ENCODE data around the gene PSME2. TPM values are rescaled to one million over a fixed set of nuclear protein-coding genes. Genes with fewer than 3 reads are reported as not detected.
"Not testable (repeated sequence)": the region's sequence is repeated elsewhere in the genome, so short reads cannot be mapped to it uniquely, and the experiment has no call there.

PSME2 gene
- polyA plus RNA-seq, 3 donors: 237 to 593 (median 579) TPM

GRCh38 chr14:24108336-24108874, 38.0 kb downstream of the PSME2 start:
- H3K4me3 Mint-ChIP-seq: peak overlapping the region in 1 of 2 donors; percentile 68
- H3K4me1 Mint-ChIP-seq: peaks cover 12% of the 10 kb centered on the region
- no peak for DNase-seq
- no peaks in the 10 kb centered on the region for H3K9me3 ChIP-seq (replicated peaks in 1 of 2; ENCODE audit: control insufficient read depth in 1 of 2, insufficient read depth in 1 of 2, low read length in 2 of 2)
- H4K20me1 ChIP-seq (ENCODE audit: insufficient read depth, low read length): no peaks in the 10 kb centered on the region
- H3K79me2 ChIP-seq (ENCODE audit: insufficient read depth, low read length): no peaks in the 10 kb centered on the region
- peaks cover 8 to 19% of the 10 kb centered on the region in 2 donors for H3K36me3 ChIP-seq (replicated peaks in 1 of 2; ENCODE audit: control insufficient read depth in 1 of 2, insufficient read depth in 2 of 2, low read length in 2 of 2)
- H3K27me3 Mint-ChIP-seq (ENCODE audit: low read depth in 3 of 3): peaks cover 0 to 1% (median 0%) of the 10 kb centered on the region in 3 donors
- intact Hi-C loops (cut with micrococcal nuclease): loop anchor here (2.0 to 10.0 kb wide), 4 partner anchors 14 to 124 kb away; partner anchors contain the start of genes DHRS4L2 (in 1 of the 2) and PCK2 (in 1 of the 2)
- peaks cover 17 to 19% of the 10 kb centered on the region in 2 donors for H3K36me3 Mint-ChIP-seq
- H3K4me3 ChIP-seq (replicated peaks in 1 of 3; ENCODE audit: low read depth in 2 of 3, low read length in 3 of 3): no peak overlapping the region
- H3K27ac Mint-ChIP-seq: peak overlapping the region in 6 of 7 donors; percentile 47 to 87 (median 76)
- H3K9me3 Mint-ChIP-seq: peaks cover 0 to 4% (median 1%) of the 10 kb centered on the region in 7 donors
- no peak for TF ChIP-seq CTCF (IDR thresholded peaks at IDR 0.05)
- H3K9ac ChIP-seq (ENCODE audit: insufficient read depth, low read length, poor library complexity, severe bottlenecking): no peak overlapping the region
- H2AFZ ChIP-seq (ENCODE audit: insufficient read depth, low read depth, low read length, poor library complexity, severe bottlenecking): peak overlapping the region; percentile 67
- peaks cover 7 to 12% of the 10 kb centered on the region in 2 donors for H3K4me1 ChIP-seq (ENCODE audit: control insufficient read depth in 1 of 2, insufficient read depth in 2 of 2, low read length in 2 of 2)
- H3K4me2 ChIP-seq (replicated peaks; ENCODE audit: extremely low read depth, low read length, poor library complexity, severe bottlenecking): no peak overlapping the region
- H3K27ac ChIP-seq (ENCODE audit: low read depth in 1 of 2, low read length in 2 of 2): peak overlapping the region in 1 of 2 donors; percentile 54
- 100% methylated on average over 1 of the region's 5 CpGs for WGBS (ENCODE audit: insufficient coverage)
- H3K27me3 ChIP-seq (ENCODE audit: control insufficient read depth in 2 of 2, insufficient read depth in 2 of 2, low read length in 2 of 2): no peaks in the 10 kb centered on the region

DNA sequence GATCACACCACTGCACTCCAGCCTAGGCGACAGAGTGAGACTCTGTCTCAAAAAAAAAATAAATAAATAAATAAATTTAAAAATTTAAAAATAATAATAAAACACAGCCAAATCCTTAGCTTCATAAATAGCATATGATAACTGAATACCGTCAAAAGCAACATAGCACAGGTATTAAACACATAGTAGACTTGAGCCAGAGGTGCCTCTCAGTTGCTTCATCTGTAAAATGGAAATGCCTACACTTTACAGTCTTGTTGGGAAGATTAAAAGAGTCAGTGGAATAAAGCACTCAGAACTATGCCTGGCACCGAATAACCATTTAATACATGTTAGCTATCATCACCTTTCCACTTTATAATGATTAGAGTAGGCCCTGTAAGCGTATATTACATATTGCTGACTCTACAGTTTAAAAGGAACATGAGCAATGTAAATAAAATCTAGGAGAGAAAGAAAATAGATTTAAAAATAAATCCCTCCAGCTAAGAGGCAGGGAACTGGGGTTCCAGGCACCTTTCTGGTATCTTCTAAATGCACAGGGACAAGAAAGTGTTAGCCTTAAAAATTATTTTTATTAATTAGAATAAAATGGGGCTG, 39.6 kb downstream of the PSME2 start:
- Mint-ChIP-seq H3K4me1 (peaks cover 12% of the 10 kb centered on the region), H3K4me3 (no peak overlapping the region), H3K27ac (no peak overlapping the region), H3K9me3 (peaks cover 0 to 7% (median 2%) of the 10 kb centered on the region in 7 donors), H3K27me3 (ENCODE audit: low read depth in 3 of 3) (peaks cover 0 to 1% (median 0%) of the 10 kb centered on the region in 3 donors), H3K36me3 (peaks cover 30 to 32% of the 10 kb centered on the region in 2 donors)
- no CpG with 5 or more reads among the region's 4 CpGs for WGBS (ENCODE audit: insufficient coverage)
- intact Hi-C loops (cut with micrococcal nuclease): loop anchor here (5.0 to 10.0 kb wide), 3 partner anchors 49 to 122 kb away; partner anchors contain the start of gene DHRS4L2 (in 1 of the 2)
- DNase-seq: no peak
- no peak overlapping the region for H3K9ac ChIP-seq (ENCODE audit: insufficient read depth, low read length, poor library complexity, severe bottlenecking)
- no peak overlapping the region for H3K27ac ChIP-seq (ENCODE audit: low read depth in 1 of 2, low read length in 2 of 2)
- no peak overlapping the region for H3K4me2 ChIP-seq (replicated peaks; ENCODE audit: extremely low read depth, low read length, poor library complexity, severe bottlenecking)
- no peak overlapping the region for H2AFZ ChIP-seq (ENCODE audit: insufficient read depth, low read depth, low read length, poor library complexity, severe bottlenecking)
- no peak overlapping the region for H3K4me3 ChIP-seq (replicated peaks in 1 of 3; ENCODE audit: low read depth in 2 of 3, low read length in 3 of 3)
- no peaks in the 10 kb centered on the region for H3K79me2 ChIP-seq (ENCODE audit: insufficient read depth, low read length)
- no peaks in the 10 kb centered on the region for H3K9me3 ChIP-seq (replicated peaks in 1 of 2; ENCODE audit: control insufficient read depth in 1 of 2, insufficient read depth in 1 of 2, low read length in 2 of 2)
- H3K36me3 ChIP-seq (replicated peaks in 1 of 2; ENCODE audit: control insufficient read depth in 1 of 2, insufficient read depth in 2 of 2, low read length in 2 of 2): peaks cover 19 to 34% of the 10 kb centered on the region in 2 donors
- H4K20me1 ChIP-seq (ENCODE audit: insufficient read depth, low read length): no peaks in the 10 kb centered on the region
- H3K27me3 ChIP-seq (ENCODE audit: control insufficient read depth in 2 of 2, insufficient read depth in 2 of 2, low read length in 2 of 2): no peaks in the 10 kb centered on the region
- TF ChIP-seq CTCF (IDR thresholded peaks at IDR 0.05): no peak
- peaks cover 5 to 8% of the 10 kb centered on the region in 2 donors for H3K4me1 ChIP-seq (ENCODE audit: control insufficient read depth in 1 of 2, insufficient read depth in 2 of 2, low read length in 2 of 2)

- not testable (repeated sequence) for H3K4me3 Mint-ChIP-seq; H4K20me1 ChIP-seq (ENCODE audit: insufficient read depth, low read length); DNase-seq; H3K4me2 ChIP-seq (replicated peaks; ENCODE audit: extremely low read depth, low read length, poor library complexity, severe bottlenecking); H3K9ac ChIP-seq (ENCODE audit: insufficient read depth, low read length, poor library complexity, severe bottlenecking); H2AFZ ChIP-seq (ENCODE audit: insufficient read depth, low read depth, low read length, poor library complexity, severe bottlenecking); H3K9me3 ChIP-seq (replicated peaks in 1 of 2; ENCODE audit: control insufficient read depth in 1 of 2, insufficient read depth in 1 of 2, low read length in 2 of 2); H3K9me3 Mint-ChIP-seq; H3K4me1 ChIP-seq (ENCODE audit: control insufficient read depth in 1 of 2, insufficient read depth in 2 of 2, low read length in 2 of 2); H3K27me3 ChIP-seq (ENCODE audit: control insufficient read depth in 2 of 2, insufficient read depth in 2 of 2, low read length in 2 of 2); H3K27me3 Mint-ChIP-seq (ENCODE audit: low read depth in 3 of 3); H3K4me3 ChIP-seq (replicated peaks in 1 of 3; ENCODE audit: low read depth in 2 of 3, low read length in 3 of 3); H3K79me2 ChIP-seq (ENCODE audit: insufficient read depth, low read length)
- 93% methylated on average over 3 of the region's 8 CpGs for WGBS (ENCODE audit: insufficient coverage)
- peak overlapping the region in 1 of 2 donors; percentile 6 for H3K27ac ChIP-seq (ENCODE audit: low read depth in 1 of 2, low read length in 2 of 2)
- Mint-ChIP-seq H3K4me1 (peaks cover 13% of the 10 kb centered on the region), H3K36me3 (peaks cover 38 to 42% of the 10 kb centered on the region in 2 donors), H3K27ac (peak overlapping the region in 2 of 7 donors; percentile 18 to 60)
- peaks cover 26 to 44% of the 10 kb centered on the region in 2 donors for H3K36me3 ChIP-seq (replicated peaks in 1 of 2; ENCODE audit: control insufficient read depth in 1 of 2, insufficient read depth in 2 of 2, low read length in 2 of 2)
- intact Hi-C loops (cut with micrococcal nuclease): loop anchor here (5.0 to 10.0 kb wide), 3 partner anchors 48 to 121 kb away; partner anchors contain the start of gene DHRS4L2 (in 1 of the 2)
These were observed 40.7 kb downstream of the PSME2 start for GRCh38 chr14:24105609-24106239.
